Thyroid gland (tissue), 4 donors: Measurements from ENCODE around the gene USP9X.

ENCODE experiments used
- POLR2A ChIP-seq, 2 donors: fragments of 450-650 bp; IDR thresholded peaks; one replicate each; pipeline ENCODE4 v1.6.1; 2017; ENCODE audit warnings: antibody characterized with exemption in 2 of 2, mild to moderate bottlenecking in 2 of 2, moderate library complexity in 1 of 2
- TF ChIP-seq, protein P1 (sequence below), 6 experiments: fragments of 200-600 bp in 3 of 6; fragments of 450-650 bp in 3 of 6; sonication (generic) in 3 of 6; IDR thresholded peaks; one replicate each; pipeline ENCODE4 v1.5.1; 2016 to 2019; ENCODE audit warnings: antibody characterized with exemption in 6 of 6, mild to moderate bottlenecking in 2 of 6, inconsistent platforms in 1 of 6, moderate library complexity in 1 of 6

DNA sequence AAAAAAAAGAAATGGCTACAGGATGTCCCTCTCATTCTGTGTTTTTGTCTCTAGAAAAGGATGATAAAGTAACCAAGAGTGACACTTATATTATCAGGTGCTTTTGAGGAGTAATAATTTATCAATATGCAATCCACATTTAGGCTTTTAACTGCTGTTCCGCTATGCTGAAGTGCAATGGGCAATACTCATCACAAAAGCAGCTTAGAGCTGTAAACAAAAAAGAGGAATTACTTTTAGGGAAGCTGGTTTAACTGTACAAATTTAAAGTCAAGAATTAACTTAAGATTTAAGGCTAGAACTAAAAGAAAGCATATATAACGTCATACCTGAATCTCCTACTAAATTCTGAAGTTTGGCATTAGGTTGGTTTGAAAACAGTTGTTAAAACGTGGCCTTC lies 155.3 kb downstream of the USP9X start:
- TF ChIP-seq, protein P1, sequence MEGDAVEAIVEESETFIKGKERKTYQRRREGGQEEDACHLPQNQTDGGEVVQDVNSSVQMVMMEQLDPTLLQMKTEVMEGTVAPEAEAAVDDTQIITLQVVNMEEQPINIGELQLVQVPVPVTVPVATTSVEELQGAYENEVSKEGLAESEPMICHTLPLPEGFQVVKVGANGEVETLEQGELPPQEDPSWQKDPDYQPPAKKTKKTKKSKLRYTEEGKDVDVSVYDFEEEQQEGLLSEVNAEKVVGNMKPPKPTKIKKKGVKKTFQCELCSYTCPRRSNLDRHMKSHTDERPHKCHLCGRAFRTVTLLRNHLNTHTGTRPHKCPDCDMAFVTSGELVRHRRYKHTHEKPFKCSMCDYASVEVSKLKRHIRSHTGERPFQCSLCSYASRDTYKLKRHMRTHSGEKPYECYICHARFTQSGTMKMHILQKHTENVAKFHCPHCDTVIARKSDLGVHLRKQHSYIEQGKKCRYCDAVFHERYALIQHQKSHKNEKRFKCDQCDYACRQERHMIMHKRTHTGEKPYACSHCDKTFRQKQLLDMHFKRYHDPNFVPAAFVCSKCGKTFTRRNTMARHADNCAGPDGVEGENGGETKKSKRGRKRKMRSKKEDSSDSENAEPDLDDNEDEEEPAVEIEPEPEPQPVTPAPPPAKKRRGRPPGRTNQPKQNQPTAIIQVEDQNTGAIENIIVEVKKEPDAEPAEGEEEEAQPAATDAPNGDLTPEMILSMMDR (IDR thresholded peaks at IDR 0.05), result no peak
- no peak for TF ChIP-seq POLR2A (IDR thresholded peaks at IDR 0.05)
